ENCODE data around the gene COX20.

Gene COX20

GRCh38 chr1:244881552-244882280 is 46.3 kb downstream of the COX20 start:
- DNase-seq, result no peak

GRCh38 chr1:244887281-244887680 is 51.8 kb downstream of the COX20 start:
- no peak for DNase-seq

GRCh38 chr1:244893836-244894235 is 58.4 kb downstream of the COX20 start:
- no peak for DNase-seq

Data from hematopoietic multipotent progenitor cell treated with erythropoietin and hydrocortisone succinate and interleukin-3 and kit ligand, for 6 days (in vitro differentiated cells).